SH-SY5Y (cell line): ENCODE data around the gene GARNL3.

Source experiments
- GATA2 ChIP-seq: IDR thresholded peaks from 2 replicates; pipeline ENCODE4 v1.6.1; 2011; ENCODE audit warnings: mild to moderate bottlenecking, low read depth, low read length
- GATA3 ChIP-seq: IDR thresholded peaks from 2 replicates; pipeline ENCODE4 v1.6.1; 2011; ENCODE audit warnings: low read depth, mild to moderate bottlenecking, low read length, moderate library complexity

GRCh38 chr9:127278372-127278771 lies 13.8 kb downstream of the GARNL3 start:
- TF ChIP-seq GATA2 (no peak), GATA3 (no peak)
